ENCODE measurements around the gene RALY. TPM values are rescaled to one million over a fixed set of nuclear protein-coding genes. Genes with fewer than 3 reads are reported as not detected.

The RALY gene
- total RNA-seq, 1 experiment from 2014 or later = 119 TPM

- DNase-seq (ENCODE audit: low read depth, low spot score) (no peak), ATAC-seq (no peak)
- H3K79me2 ChIP-seq (ENCODE audit: insufficient read depth, low read length) = peaks cover 42% of the 10 kb centered on the region; the same call in 1 of the 2 replicates
- H3K27ac ChIP-seq (ENCODE audit: low read depth, low read length) = no peak overlapping the region
- H3K9me3 ChIP-seq (ENCODE audit: control insufficient read depth in 1 of 2, insufficient read depth in 1 of 2, low read depth in 1 of 2, low read length in 2 of 2) = no peaks in the 10 kb centered on the region
- no peaks in the 10 kb centered on the region for H3K9me2 ChIP-seq (ENCODE audit: insufficient read depth)
- no peak overlapping the region for H3K9ac ChIP-seq (ENCODE audit: low read length)
- H3K36me3 ChIP-seq (ENCODE audit: control insufficient read depth in 1 of 2, insufficient read depth in 2 of 2, low read length in 2 of 2) = no peaks in the 10 kb centered on the region; a peak in 1 of 4 replicates
- BruUV-seq (replicated peaks) = no TSS peak
- TF ChIP-seq ATF3 (IDR thresholded peaks at IDR 0.05) (no peak), RAD21 (IDR thresholded peaks at IDR 0.05; ENCODE audit: low read depth) (no peak), SRF (IDR thresholded peaks at IDR 0.05; ENCODE audit: low read depth) (no peak), YY1 (IDR thresholded peaks at IDR 0.05; ENCODE audit: extremely low read depth, insufficient replicate concordance, low read depth, low read length) (no peak), ELF1 (IDR thresholded peaks at IDR 0.05; ENCODE audit: borderline replicate concordance, low read depth) (no peak), CTCF (IDR thresholded peaks at IDR 0.05 in 2 of 3, conservative IDR thresholded peaks at IDR 0.05 in 1 of 3; ENCODE audit: borderline replicate concordance in 1 of 3, insufficient read depth in 1 of 3, low read depth in 2 of 3, low read length in 2 of 3) (no peak), ZNF274 (IDR thresholded peaks at IDR 0.05; ENCODE audit: low read depth, low read length) (no peak), EZH2phosphoT487 (IDR thresholded peaks at IDR 0.05; ENCODE audit: borderline replicate concordance) (no peak), EZH2 (IDR thresholded peaks at IDR 0.05) (no peak), ZFX (IDR thresholded peaks at IDR 0.05) (no peak), MAX (IDR thresholded peaks at IDR 0.05) (no peak), ZBTB33 (IDR thresholded peaks at IDR 0.05; ENCODE audit: extremely low read depth, insufficient replicate concordance, low read length) (no peak), SP1 (IDR thresholded peaks at IDR 0.05; ENCODE audit: low read depth) (no peak), TCF7L2 (IDR thresholded peaks at IDR 0.05; ENCODE audit: borderline replicate concordance, extremely low read depth, insufficient read depth, insufficient read length) (no peak), POLR2A (IDR thresholded peaks at IDR 0.05; ENCODE audit: borderline replicate concordance, extremely low read depth, insufficient read depth, insufficient read length) (no peak), CBX3 (IDR thresholded peaks at IDR 0.05; ENCODE audit: low read depth) (no peak), REST (IDR thresholded peaks at IDR 0.05; ENCODE audit: low read depth) (no peak), JUND (IDR thresholded peaks at IDR 0.05) (no peak), CEBPB (IDR thresholded peaks at IDR 0.05; ENCODE audit: low read depth) (no peak), EGR1 (IDR thresholded peaks at IDR 0.05; ENCODE audit: low read depth) (no peak)
- no peak overlapping the region for H2AFZ ChIP-seq (ENCODE audit: low read depth, low read length, poor library complexity, severe bottlenecking)
- ChIA-PET CTCF (interaction anchor here (1.6 kb wide), 1 partner anchor 152 kb away, joined by 4 read pairs; no protein-coding TSS in a partner anchor), POLR2A (no interaction called here), RAD21 (ENCODE audit: low non-redundant PET in 1 of 2, low total read pairs in 2 of 2, uncharacterized antibody in 2 of 2, unreplicated experiment in 2 of 2) (no interaction called here)
- no peak overlapping the region for H3K4me3 ChIP-seq (replicated peaks in 1 of 2; ENCODE audit: low read depth in 1 of 2, low read length in 2 of 2)
- H3K4me1 ChIP-seq (ENCODE audit: control insufficient read depth in 1 of 2, insufficient read depth in 2 of 2, low read length in 2 of 2) = peaks cover 0 to 13% of the 10 kb centered on the region in 2 experiments; a peak in 1 of 4 replicates
- H3K4me2 ChIP-seq (ENCODE audit: low read length) = no peak overlapping the region
- H3K27me3 ChIP-seq (ENCODE audit: insufficient read depth, low read length) = no peaks in the 10 kb centered on the region
- peaks cover 3% of the 10 kb centered on the region; the same call in 1 of the 2 replicates for H4K20me1 ChIP-seq (ENCODE audit: insufficient read depth)
- intact Hi-C loops (cut with micrococcal nuclease) = loop anchor here (5.0 to 10.0 kb wide), 2 partner anchors 272 to 619 kb away; no protein-coding TSS in a partner anchor
Observed at GRCh38 chr20:34066476-34067090, 72.9 kb downstream of the RALY start.

Data from HCT116 (cell line).